GM13977 (cell line): ENCODE results near the gene C18orf63.

Source experiments
- DNase-seq: peaks from one replicate; pipeline ENCODE4 v3.0.0; 2012; ENCODE audit warnings: low spot score
- in situ Hi-C: fragments of 300-500 bp; cut with MboI; formaldehyde crosslinking; loops from one replicate; pipeline ENCODE4 v1.12.0; 2022; ENCODE audit warnings: low sequenced_read_pairs, low pct_unique_long_range_greater_than_20kb, mixed read lengths, inconsistent platforms; ENCODE audit not compliant: unreplicated experiment
- TF ChIP-seq, protein P1 (sequence below): IDR thresholded peaks from 2 replicates; pipeline ENCODE4 v1.5.1; 2012; ENCODE audit warnings: mild to moderate bottlenecking, control low read depth; ENCODE audit not compliant: insufficient read depth; ENCODE audit errors: extremely low read depth, missing control alignments

Gene C18orf63

GRCh38 chr18:74368901-74369705, 53.5 kb downstream of the C18orf63 start:
- DNase-seq = no peak
- TF ChIP-seq, protein P1, sequence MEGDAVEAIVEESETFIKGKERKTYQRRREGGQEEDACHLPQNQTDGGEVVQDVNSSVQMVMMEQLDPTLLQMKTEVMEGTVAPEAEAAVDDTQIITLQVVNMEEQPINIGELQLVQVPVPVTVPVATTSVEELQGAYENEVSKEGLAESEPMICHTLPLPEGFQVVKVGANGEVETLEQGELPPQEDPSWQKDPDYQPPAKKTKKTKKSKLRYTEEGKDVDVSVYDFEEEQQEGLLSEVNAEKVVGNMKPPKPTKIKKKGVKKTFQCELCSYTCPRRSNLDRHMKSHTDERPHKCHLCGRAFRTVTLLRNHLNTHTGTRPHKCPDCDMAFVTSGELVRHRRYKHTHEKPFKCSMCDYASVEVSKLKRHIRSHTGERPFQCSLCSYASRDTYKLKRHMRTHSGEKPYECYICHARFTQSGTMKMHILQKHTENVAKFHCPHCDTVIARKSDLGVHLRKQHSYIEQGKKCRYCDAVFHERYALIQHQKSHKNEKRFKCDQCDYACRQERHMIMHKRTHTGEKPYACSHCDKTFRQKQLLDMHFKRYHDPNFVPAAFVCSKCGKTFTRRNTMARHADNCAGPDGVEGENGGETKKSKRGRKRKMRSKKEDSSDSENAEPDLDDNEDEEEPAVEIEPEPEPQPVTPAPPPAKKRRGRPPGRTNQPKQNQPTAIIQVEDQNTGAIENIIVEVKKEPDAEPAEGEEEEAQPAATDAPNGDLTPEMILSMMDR = no peak
- in situ Hi-C loops = no loop called here

GRCh38 chr18:74370115-74370514, 54.5 kb downstream of the C18orf63 start:
- TF ChIP-seq, protein P1 = no peak
- DNase-seq = no peak
- in situ Hi-C loops = no loop called here

DNA sequence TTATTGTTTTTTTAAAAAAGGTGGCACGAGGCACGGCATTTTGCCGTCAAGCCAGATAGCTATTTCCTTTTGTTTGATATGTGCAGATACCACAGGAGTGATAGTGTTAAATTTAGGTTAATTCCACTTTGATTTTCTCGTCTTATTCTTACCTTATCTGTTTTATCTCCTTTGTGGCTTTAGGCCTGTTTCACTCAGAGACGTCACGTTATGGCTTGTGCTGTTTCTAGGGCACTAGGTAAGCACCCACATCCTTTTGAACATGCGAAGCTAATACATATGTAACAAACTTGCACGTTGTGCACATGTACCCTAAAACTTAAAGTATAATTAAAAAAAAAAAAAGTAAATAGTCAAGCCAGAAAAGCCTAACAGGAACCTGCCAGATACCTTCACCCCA, 57.8 kb downstream of the C18orf63 start:
- in situ Hi-C loops = no loop called here
- no peak for DNase-seq
- TF ChIP-seq, protein P1 = no peak

- TF ChIP-seq, protein P1 = no peak
- in situ Hi-C loops = no loop called here
- no peak for DNase-seq
Measured at GRCh38 chr18:74375999-74376398, 60.4 kb downstream of the C18orf63 start.

- in situ Hi-C loops = no loop called here
- TF ChIP-seq, protein P1 = no peak
Measured at GRCh38 chr18:74376523-74376922, 60.9 kb downstream of the C18orf63 start.

DNA sequence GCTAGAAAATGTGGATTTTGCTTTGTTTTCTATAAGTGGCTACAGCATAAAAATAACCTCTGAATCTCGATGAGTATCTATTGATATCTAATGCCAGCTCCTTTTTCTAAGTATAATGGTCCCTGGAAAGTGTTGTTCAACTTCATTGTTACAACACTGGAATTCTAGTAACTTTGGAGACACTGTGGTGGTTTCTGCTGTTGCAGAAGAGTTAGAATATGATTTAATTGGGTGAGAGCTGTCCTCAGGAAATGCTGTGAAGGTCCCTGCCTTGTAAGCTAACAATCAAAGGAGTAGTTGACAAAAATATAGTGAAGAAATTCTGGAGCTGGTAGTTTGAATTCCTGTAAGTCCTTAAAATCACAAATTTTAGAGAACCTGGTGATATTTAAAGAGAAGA, 62.1 kb downstream of the C18orf63 start:
- in situ Hi-C loops = no loop called here
- TF ChIP-seq, protein P1 = no peak
- no peak for DNase-seq

More at GRCh38 chr18:74376523-74376922, 60.9 kb downstream of the C18orf63 start:
- no peak for DNase-seq
